Activated CD8-positive, alpha-beta memory T cell treated with anti-CD3 and anti-CD28 coated beads for 4 hours (primary cell): Measurements from ENCODE around the gene ASPG.

Experiments
- DNase-seq, 2 donors: peaks; one replicate each; pipeline ENCODE4 v3.0.0-alpha.2; 2020; ENCODE audit warnings: low read depth in 2 of 2

The ASPG gene

GRCh38 chr14:104135904-104136471, 50.5 kb downstream of the ASPG start:
- DNase-seq: no peak

GRCh38 chr14:104136472-104137296, 51.2 kb downstream of the ASPG start:
- no peak for DNase-seq

DNA sequence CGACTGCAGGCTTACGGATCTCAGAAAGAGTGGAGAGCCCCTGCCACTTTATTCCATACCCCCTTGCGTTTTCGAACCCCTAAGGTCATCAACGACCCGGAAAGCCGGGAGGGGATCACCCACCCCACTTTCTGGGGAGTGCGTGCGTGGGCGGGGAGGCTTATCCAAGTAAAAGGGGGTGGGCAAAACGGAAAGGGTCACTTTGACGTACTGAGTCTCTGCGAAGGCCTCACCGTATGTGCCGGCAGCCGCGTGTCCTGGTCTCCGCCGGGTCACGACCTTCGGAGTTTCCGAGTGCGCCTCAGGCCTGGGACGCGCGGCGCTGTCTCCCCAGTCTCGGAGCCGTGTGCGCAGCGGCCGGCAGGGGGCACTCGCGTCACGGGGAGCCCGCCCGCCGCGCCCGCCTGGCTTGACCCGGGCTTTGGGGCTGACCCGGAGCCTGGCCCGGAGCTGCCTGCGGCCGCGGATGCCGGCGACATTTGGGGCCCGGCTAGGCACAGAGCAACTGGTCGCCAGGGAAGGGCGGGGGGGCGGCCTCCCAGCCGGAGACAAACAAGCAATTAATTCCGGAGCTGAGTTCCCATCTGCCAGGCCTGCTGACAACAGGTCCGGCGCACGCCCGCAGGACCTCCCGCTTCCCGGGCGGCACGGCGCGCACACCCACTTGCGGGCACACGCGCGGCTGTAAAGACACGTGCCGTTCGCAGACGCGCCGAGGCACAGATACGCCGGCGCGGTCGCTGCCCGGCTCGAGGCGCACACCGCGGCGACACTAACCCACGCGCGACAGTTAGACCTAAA, 52.0 kb downstream of the ASPG start:
- DNase-seq: peak; percentile 13 to 17

GRCh38 chr14:104138098-104138717, 52.7 kb downstream of the ASPG start, which contains the start of gene KIF26A:
Gene KIF26A, plus strand, starts transcription at chr14:104138587. Its CDS starts 136 bp downstream, at chr14:104138723.
- DNase-seq: no peak

- no peak for DNase-seq
Observed at GRCh38 chr14:104138718-104139459, 53.4 kb downstream of the ASPG start.

GRCh38 chr14:104139460-104140212, 54.1 kb downstream of the ASPG start:
- no peak for DNase-seq

GRCh38 chr14:104140213-104140462, 54.6 kb downstream of the ASPG start:
- no peak for DNase-seq

- DNase-seq: no peak
Observed at GRCh38 chr14:104140463-104141331, 55.2 kb downstream of the ASPG start.

DNA sequence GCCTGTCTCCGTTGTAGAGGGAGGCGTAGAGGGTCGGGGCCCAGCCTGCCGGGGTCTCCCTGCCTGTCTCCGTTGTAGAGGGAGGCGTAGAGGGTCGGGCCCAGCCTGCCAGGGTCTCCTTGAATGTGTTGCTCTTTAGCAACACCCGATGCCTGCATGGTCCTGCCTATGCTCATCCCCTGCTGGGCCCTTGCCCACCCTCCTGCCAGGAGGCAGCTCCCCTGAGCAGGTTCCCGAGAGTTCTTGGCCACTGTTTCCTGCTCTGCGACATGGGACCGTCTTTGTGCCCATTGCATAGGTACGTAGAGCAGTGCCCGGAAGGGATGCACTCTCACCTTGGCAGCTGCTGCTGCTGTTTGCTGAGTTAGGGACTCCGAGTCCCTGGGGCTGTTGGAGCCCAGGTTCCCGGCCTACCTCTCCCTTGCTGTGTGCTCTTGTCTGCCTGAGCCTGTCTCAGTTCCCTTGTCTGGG, 56.2 kb downstream of the ASPG start:
- DNase-seq: no peak

GRCh38 chr14:104142136-104142945, 56.8 kb downstream of the ASPG start:
- no peak for DNase-seq

DNA sequence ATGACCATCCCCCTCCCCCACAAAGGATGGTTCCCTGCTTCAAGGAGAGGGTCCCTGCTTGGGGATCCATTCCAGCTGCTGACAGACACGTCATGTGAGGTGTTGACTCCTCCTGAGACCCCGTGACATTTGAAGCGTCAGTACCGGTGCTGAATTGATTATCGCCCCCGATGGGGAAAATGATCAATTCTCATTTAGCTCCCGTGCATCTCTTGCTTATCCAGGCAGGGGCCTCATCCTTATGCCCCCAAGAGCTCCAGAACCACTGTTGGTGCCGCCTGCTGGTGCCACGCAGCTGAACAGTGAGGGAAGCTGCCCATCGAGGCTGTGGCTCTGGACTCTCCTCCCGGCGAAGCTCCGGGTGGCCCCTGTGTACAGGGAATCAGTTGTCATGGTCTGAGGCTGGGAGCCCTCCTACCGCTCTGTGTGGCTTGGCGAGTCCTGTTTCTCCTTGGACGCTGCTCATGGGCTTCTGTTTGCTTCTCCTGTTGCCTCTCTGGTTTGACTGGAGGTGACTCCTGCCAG, 57.5 kb downstream of the ASPG start:
- no peak for DNase-seq

DNA sequence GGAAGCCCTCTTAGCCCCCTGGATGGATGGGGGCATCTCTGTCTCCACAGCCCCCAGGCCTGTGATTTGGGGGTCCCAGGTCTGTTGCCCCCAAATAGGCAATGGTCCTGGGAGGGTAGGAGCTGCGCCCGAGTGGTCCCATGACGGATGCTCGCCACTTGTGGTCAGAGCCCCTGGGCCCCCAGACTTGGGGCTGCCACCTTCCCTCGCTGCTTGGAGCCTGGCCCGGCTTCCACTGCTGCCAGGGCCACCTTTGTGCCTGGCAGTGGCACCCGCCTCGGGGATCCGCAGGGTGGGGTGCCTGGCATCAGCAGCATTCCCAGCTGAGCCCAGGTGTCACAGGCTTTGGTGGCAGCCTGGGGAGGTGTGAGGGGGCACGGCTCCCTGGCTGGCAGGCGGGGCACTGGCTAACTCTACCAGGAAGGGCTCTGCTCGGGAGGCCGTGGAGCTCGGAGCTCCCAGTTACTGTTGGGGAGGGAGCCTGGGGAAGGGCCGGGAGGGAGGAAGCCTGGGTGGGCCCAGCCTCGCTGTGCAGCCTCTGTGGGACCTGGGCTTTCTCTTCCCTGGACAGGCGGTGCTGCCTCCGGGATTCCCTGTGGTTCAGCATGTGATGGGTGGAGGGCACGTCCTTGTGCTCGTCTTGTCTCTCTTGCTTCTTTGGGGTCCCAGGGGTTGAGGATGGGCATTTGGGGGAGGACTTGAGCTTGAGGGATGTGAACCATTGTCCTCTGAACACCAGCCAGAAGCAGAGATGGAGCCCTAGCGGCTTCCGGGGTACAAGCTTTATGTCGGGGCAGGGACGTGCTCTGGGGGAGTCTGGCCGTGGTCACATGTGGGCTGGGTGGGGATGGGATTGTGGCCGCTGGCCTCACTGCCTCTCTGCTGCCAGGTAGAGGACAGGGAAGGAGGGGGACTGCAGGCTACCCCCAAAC, 58.3 kb downstream of the ASPG start:
- no peak for DNase-seq

GRCh38 chr14:104144453-104144790, 58.9 kb downstream of the ASPG start:
- no peak for DNase-seq

GRCh38 chr14:104144911-104145825, 59.7 kb downstream of the ASPG start:
- DNase-seq: no peak

DNA sequence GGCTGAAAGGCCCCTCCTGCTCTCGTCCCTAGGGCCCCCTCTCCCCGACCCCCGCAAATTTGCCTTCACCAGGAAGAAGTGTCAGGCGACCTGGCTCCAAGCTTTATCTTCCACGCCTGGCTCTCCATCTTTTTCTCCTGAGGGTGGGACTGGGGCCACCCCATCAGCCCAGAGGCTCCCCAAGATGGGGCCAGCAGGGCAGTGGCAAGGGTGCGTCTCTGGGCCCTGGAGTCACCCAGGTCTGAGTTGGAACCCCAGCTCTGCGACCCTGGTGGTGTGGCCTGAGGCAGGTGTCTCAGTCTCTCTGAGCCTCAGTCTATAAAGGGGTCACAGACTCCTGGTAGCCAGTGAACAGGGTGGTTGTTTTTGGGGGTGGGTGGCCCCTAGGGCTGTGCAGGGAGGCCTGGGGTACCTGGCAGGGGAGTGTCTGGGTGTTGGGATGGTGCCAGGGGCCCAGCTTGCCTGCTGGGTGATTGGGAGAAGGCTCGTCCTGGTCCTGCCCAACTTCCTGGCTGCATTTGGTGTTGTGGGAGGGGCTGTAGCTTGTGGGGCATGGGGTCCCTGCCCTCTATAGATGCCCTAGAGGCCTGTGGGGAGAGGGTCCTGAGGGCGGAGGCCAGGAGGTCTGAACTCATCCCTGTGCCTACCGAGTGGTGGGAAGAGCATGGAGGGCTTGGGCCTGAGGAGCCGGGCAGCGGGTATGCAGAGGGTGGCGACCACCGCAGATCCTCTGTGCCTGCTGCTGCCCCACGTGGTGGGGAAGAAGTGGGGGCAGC, 60.5 kb downstream of the ASPG start:
- DNase-seq: no peak
